ENCODE results near the gene CYP2C9.
"Not testable (repeated sequence)": the region's sequence is repeated elsewhere in the genome, so short reads cannot be mapped to it uniquely, and the experiment has no call there.

Gene CYP2C9

DNA sequence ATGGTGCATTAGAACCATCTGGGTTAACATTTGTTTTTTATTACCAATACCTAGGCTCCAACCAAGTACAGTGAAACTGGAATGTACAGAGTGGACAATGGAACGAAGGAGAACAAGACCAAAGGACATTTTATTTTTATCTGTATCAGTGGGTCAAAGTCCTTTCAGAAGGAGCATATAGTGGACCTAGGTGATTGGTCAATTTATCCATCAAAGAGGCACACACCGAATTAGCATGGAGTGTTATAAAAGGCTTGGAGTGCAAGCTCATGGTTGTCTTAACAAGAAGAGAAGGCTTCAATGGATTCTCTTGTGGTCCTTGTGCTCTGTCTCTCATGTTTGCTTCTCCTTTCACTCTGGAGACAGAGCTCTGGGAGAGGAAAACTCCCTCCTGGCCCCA is at the start of gene CYP2C9:
TSS of gene CYP2C9 (plus strand) at position 276 of the 400 bp plus-strand sequence. CDS start at position 301, 25 bp downstream.
- DNase-seq = no peak

DNA sequence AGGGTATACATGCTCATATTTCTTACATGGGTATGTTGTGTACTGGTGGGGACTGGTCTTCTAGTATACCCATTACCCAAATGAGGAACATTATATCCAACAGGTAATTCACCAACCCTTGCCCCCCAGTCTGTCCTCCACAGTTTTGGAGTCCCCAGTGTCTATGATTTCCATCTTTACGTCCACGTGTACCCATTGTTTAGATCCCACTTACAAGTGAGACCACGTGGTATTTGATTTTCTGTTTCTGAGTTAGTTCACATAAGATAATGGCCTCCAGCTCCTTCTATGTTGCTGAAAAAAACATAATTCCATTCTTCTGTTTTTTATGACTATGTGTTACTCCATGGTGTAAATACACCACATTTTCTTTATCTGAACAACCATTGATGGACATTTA is 49.3 kb upstream of the CYP2C9 start:
- no peak for DNase-seq

DNA sequence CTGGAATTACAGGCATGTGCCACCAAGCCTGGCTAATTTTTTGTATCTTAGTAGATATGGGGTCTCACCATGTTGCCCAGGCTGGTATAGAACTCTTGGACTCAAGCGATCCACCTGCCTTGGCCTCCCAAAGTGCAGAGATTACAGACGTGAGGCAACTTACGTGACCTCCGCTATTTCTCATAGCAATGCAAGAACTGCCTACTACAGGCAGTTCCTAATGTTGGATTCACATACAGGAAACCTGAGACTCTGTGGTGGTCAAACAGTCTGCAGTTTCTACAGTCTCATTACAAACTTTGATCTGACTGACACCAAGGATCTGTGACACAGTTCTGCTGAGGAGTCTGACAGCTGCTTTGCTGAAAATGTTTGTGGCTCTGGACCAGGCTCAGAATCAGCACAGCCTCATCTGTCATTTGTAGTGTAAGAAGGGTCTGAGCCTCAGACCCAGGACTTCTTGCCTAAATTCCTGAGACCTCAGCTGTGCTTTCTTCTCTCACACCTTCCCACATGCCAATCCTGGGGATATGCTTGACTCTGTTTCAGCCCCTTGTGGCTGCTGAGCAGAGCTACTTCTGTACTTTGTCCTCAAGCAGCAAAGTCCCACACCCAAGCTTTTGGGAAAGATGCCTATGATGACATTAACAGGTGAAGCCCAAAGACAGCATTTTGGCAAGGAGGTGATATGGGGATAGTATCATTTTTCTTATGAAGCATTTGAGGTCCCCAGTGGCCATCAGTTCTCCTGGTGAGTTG is 48.0 kb upstream of the CYP2C9 start:
- no peak for DNase-seq

DNA sequence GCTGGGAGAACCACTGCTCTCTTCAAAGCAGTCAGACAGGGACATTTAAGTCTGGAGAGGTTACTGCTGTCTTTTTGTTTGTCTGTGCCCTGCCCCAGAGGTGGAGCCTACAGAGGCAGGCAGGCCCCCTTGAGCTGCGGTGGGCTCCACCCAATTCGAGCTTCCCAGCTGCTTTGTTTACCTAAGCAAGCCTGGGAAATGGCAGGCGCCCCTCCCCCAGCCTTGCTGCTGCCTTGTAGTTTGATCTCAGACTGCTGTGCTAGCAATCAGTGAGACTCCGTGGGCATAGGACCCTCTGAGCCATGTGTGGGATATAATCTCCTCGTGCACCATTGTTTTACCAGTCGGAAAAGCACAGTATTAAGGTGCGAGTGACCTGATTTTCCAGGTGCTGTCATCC is 40.0 kb upstream of the CYP2C9 start:
- DNase-seq = not testable (repeated sequence)

DNA sequence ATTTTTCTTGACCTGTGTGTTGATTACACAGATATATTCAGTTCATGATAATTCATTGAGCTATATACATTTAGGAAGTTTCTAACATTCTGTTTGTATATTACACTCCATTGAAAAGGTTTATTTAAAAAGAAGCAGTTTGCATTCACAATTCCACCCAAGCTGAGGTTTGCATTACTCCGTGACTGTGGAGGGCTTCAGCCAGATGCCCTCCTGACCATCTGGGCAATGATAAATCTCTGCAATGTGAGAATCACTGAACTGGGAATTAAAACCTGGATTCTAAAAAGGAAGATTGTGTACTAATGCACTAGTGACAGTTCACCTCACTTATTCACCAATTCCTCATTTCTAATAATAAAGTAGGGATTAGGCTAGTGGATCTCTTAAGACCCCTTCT is 36.4 kb upstream of the CYP2C9 start:
- no peak for DNase-seq

DNA sequence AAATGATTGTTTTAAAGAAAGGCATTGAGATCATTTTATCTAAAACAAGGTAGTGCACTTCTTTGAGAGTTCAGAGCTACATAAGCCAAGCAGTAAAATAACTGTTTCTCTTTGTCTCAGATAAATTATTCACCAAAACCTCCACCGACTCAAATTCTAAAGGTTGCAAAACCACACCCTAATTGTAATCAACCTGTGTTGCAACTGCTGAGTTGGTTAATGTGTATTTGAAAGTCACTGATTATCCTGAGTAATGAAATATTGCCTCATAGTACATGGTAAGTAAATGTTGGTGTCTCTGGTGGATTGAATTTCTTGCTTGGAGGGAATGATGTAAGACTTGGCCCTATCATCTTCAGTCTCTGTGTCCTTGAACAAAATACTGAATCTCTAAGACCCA is 35.9 kb upstream of the CYP2C9 start:
- DNase-seq = no peak

DNA sequence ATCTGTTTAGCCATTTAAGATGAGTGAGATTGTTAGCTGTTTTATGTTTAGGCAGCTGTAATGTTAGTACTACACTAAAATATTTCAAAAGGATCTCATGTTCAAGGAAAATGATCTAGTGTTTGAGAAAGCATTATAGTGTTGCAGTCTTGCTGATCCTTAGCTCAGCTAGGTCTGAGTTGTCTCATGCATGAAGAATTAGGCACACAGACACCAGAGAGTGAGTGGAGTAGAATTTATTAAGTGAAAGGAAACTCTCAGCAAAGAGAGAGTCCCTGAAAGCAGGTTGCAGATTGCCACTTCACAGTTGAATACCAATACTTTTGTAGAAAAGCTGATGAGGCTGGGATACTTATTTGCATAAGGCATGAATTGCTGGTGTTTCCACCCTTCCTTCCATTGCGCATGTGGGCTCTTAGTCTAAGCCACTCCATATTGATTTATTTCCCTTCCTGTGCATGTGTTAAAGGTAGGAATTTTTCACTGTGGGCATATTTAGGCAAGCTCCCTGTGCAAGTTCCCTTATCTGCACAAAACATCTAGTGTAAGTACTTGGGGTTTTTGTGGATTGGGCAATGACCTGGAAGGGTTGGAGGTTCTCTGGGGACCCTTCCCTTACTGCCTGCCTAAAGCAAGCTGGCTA is 33.8 kb upstream of the CYP2C9 start:
- DNase-seq = not testable (repeated sequence)

DNA sequence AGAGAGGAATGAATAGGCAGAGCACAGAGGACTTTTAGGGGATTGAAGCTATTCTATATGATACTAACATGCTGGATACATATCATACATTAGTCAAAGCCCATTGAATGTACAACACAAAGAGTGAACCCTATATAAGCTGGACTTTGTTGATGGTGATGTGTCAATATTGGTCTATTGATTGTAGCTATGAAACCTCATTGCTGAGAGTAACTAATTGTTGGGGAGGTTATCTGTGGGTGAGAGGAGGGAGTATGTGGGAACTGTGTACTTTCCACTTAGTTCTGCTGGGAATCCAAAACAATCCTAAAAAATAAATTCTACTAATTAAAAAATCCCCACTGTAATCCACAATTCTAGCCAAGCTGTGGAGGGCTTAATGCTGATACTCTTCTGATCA is 22.0 kb upstream of the CYP2C9 start:
- DNase-seq = no peak

DNA sequence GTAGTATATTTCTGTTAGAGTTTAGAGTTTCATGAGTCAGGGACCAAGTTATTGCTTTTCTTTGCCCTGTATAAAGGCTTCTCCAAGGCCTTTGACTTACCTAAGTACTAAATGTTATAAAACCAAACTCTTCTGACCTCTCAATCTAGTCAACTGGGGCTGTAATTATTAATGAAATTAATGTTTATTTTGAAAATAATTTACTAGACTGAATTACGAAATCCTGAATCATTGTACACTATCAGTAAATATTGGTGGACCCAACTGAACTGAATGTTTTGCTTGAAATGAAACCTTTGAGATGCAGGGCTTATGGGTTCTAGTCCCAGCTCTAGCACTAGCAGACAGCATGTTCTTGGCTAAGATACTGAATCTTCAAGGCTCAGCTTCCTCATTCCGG is 1.7 kb upstream of the CYP2C9 start:
- DNase-seq = no peak

DNA sequence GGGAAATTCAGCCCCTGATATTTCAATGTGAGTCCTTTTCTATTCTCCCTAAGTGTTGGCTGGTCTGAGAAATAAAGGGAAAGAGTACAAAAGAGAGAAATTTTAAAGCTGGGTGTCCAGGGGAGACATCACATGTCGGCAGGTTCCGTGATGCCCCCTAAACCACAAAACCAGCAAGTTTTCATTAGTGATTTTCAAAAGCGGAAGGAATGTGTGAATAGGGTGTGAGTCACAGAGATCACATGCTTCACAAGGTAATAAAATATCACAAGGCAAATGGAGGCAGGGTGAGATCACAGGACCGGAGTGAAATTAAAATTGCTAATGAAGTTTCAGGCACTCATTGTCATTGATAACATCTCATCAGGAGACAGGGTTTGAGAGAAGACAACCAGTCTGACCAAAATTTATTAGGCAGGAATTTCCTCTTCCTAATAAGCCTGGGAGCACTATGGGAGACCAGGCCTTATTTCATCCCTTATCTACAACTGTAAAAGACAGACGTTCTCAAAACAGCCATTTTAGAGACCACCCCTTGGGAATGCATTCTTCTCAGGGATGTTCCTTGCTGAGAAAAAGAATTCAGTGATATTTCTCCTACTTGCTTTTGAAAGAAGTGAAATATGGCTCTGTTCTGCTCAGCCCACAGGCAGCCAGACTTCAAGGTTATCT is 5.1 kb downstream of the CYP2C9 start:
- DNase-seq = not testable (repeated sequence)

DNA sequence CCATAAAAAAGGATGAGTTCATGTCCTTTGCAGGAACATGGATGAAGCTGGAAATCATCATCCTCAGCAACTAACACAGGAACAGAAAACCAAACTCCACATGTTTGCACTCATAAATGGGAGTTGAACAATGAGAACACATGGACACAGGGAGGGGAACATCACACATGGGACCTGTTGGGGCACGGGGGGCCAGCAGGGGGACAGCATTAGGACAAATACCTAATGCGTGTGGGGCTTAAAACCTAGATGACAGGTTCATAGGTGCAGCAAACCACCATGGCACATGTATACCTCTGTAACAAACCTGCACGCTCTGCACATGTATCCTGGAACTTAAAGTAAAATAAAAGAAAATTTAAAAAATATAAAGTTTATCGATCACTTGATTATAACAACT is 7.7 kb downstream of the CYP2C9 start:
- not testable (repeated sequence) for DNase-seq

DNA sequence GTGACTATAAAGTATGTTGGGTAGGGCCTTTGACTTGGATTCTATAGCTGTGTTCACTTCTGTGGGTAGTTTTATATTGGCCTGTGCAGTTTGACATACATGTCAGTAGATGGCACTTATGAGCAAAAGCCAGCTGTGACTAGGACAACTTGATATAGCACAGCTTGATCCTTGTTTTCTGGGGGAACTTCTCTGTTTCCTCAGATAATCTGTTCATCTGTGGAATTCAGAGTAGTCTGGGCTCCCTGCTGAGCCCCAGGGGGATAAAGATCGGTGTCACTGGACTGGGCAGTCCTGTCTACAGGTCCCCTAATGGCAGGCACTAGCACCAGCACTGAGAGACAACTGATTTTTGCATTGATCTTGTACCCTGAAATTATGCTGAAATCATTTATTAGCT is 25.4 kb downstream of the CYP2C9 start:
- DNase-seq = no peak

DNA sequence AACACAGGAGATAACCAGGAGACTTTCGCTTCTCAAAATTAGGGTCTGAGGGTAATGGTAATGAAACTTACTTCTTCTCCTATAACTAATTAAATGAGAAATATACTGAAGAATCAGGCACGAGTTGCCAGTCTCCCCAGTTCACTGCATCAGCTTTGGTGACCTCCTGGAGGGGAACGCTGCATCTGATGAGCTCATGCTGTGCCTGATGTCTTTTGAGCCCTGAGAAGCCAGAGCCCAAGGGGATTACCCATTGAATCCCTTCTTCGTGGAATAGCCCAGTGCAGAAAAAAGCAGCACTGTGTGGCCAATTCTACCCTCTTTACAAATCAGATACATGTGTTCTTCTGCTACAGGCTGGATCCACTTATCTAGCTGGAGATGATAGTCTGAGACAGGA is 45.1 kb downstream of the CYP2C9 start:
- DNase-seq = no peak

DNA sequence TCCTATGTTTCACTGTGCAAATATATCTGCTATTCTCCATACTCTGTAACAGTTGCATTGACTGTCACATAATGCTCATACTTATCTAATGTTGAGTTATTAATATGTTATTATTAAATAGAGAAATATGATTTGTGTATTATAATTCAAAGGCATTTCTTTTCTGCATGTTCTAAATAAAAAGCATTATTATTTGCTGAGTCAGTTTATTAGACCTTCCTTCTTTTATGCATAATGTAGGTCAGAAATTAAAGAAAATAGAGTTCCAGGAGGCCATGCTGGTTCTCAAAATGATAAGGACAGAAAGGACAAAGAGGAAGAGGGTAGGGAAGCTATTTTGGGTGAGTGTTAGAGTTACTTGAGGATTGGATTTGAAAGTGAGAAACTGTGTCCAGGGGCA is 50.7 kb downstream of the CYP2C9 start:
- DNase-seq = no peak

DNA sequence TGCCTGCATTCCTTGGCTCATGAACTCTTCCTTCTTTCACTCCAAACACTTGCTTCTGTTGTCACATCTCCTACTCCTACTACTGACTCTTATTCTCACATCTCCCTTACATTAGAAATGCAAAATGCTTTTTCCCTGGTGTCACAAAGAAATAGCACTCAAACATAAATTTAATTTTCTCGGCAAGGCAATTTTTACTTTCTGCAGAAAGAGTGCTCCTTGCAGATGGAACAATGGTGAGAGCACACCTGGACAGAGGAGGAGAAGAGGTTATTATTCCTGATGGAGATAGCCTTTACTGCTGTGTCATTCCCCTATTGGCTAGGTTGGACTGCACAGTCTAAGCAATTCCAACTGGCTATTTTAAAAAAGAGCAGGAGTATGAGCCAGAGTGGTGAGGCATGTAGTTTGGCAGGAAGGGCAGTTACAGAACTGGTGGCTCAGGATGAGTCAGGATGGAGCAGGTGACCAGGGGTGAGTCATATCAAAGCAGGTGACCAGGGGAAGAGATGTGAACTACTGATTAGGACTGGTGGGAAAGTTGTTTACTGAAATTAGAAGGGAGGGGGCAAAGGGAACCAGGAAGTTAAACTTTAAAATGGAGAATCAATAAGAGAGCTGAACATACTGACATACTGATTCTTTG is 52.9 kb downstream of the CYP2C9 start:
- no peak for DNase-seq

DNA sequence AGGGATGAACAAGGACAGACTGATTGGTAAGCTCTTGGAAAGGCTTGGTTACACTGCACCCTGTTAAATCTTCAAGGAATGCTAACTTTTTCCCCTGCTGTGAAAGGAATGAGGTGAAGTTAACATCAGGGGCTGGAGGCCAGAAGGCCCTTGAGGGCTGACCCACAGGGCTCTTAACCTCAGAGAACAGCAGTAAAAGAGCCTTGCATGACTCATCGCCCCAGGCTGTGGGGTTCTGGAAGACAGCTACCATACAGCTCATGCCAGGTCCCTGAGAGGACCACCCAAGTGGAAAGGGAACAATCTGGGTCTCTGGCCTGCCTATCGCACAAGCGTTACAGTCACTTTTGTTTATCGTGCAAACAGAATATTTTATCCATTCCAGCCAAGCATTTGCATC is 54.4 kb downstream of the CYP2C9 start:
- DNase-seq = no peak

DNA sequence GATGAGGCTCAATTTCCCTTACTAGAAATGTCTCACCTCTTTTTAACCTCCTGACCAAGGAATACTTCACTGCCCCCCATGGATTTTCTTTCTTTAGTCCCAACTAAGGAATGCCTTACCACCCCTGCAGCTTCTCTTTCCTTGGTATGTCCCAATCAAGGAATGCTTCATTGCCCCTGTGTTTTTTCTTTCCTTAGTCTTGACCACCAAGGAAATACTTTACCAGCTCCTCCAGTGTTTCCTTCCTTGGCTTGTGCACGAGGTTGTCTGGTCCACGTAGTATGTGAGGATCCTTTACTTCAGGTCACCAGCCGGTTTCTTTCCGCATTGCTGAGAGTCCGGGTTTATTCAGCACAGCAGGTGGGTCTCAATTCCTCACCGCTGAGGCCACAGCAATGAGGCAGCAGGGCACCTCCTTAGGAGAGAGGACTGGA is 59.3 kb downstream of the CYP2C9 start:
- no peak for DNase-seq

DNA sequence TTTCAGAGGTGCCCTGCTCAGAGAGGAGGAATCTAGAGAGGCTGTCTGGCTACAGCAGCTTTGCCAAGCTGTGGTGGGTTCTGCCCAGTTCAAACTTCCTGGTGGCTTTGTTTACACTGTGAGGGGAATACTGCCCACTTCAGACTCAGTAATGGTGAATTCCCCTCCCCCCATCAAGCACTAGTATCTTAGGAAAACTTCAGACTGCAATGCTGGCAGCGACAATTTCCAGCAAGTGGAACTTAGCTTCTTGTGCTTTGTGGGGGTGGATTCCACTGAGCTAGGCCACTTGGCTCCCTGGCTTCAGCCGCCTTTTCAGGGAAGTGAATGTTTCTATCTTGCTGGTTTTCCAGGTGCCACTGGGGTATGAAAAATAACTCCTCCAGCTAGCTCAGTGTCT is 88.0 kb downstream of the CYP2C9 start:
- no peak for DNase-seq

DNA sequence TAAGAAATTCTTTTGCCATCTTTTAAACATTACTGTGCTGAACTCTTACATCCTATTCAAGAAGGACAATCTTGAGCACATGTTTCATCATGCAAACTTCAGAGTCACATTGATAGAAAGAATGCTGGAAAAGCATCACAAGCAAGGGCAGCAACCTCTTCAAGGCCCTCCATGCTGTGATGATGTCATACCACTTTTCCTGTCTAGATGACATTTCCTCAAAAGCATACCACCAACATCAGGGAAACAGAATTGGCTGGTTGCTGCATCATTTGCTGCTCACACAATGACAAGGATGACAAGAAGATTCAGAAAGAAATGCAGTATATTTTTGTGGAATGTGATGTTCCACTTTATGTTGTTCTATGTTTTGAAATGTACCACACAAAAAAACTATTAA is 93.2 kb downstream of the CYP2C9 start:
- no peak for DNase-seq

DNA sequence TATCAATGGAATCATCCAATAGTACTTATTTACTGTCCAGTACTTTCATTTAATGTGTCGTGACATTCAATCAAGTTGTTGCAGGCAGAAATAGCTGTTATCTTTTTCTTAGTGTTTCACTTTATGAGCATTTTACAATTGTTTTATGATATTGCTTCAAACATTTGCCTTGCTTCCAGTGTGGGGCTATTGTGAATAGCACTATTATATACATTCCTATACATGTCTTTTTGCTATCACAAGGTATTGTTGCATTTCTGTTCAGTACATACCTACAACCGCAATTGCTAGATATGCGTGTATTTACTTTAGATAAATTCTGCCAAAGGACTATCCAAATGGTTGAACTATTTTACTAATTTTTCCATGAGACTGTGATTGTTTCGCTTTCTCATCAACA is 95.9 kb downstream of the CYP2C9 start:
- DNase-seq = no peak

DNA sequence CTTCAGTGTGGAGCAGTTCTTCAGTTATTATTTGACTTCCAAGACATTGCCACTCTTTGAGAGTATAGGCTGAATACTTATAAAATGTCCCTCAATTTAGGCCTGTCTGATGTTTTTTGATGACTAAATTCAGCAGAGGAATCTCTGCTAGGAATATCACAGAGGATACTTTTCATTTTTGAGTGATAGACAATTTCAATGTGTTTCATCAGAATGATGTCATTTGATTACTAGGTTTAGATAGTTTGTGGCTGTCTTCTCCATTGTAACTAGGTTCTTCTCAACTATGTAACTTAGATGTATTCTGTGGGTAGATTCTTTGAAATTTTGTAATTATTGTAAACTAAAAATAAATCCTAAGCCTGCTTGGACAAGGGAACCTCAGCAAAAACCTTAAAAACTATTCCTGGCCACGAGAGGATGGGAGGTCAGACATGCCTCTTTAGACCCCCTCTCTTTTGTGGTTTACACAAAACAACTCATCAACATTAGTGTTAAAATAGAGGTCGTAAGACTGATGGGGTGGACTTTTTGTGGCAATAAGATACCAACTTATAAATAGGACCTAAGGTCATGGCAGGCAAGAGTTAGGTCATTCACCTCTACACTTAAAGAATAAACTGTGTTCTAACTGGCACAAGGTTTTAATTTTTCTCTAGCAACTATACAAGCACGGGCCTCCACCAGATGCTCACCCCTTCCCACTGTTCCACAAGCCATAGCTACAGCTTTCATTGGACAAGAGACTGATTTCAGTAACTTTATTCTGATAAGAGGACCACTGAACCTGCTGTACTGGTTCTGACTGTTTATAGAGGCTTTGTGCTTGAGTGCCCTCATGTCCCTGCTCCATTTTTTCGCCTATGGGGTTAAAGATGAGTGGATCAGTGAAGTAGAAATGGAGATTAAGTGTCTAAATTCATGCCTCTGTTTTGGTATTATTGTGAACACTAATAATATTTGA is 97.2 kb downstream of the CYP2C9 start:
- DNase-seq = no peak

DNA sequence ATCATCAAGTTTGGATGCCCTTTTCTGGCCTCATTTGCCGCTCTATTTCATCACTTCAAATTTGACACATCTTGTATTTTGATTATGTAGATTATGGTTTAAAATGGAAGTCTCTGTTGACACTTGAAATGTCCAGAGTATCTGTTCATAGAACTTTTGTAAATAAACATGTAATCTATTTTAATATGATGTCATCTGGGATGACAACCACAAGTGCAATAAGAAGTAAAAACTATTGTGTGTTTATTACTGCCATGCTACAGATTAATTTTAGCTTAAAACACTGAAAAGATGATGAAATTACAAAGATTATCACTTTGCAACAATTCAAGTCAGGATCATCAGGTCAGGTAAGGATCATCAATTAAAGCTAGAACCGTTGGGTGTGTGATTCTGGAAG is 100.8 kb downstream of the CYP2C9 start:
- DNase-seq = no peak

Data from cortex of kidney (tissue), 1 donor.